Kidney (tissue), 14 donors: Measurements from ENCODE around the gene SACM1L. TPM values are rescaled to one million over a fixed set of nuclear protein-coding genes. Genes with fewer than 3 reads are reported as not detected.

ENCODE experiments used
- DNase-seq, 5 donors: peaks; one replicate each; pipeline ENCODE4 v3.0.0-alpha.2; 2013 to 2020
- FAIRE-seq: peaks from 2 replicates; lab custom pipeline; 2012; peaks lifted over from hg19 to GRCh38; lab: Jason Lieb, UNC
- H3K27ac ChIP-seq, 2 donors: one replicate each; pipeline ENCODE4 v1.7.0; 2013; ENCODE audit warnings: low read depth in 2 of 2, low read length in 2 of 2, inconsistent platforms in 1 of 2
- H3K27me3 ChIP-seq: one replicate; pipeline ENCODE4 v1.7.1; 2013; ENCODE audit warnings: low read length, inconsistent platforms; ENCODE audit not compliant: control insufficient read depth, insufficient read depth
- H3K36me3 ChIP-seq, 3 donors: one replicate each; pipeline versions ENCODE4 v1.7.0 to v1.7.1; 2013; ENCODE audit warnings: low read length in 3 of 3, control low read depth in 1 of 3, inconsistent platforms in 1 of 3; ENCODE audit not compliant: insufficient read depth in 3 of 3, control insufficient read depth in 2 of 3
- H3K4me1 ChIP-seq, 3 donors: one replicate each; pipeline versions ENCODE4 v1.7.0 to v1.7.1; 2013; ENCODE audit warnings: low read length in 3 of 3, inconsistent platforms in 1 of 3, low read depth in 1 of 3; ENCODE audit not compliant: control insufficient read depth in 2 of 3, insufficient read depth in 2 of 3
- H3K4me3 ChIP-seq, 3 donors: one replicate each; pipeline versions ENCODE4 v1.7.0 to v1.8.1; 2013; ENCODE audit warnings: low read length in 3 of 3, control low read depth in 1 of 3, inconsistent platforms in 1 of 3
- H3K9ac ChIP-seq, 3 donors: one replicate each; pipeline versions ENCODE4 v1.7.0 to v1.7.1; 2013; ENCODE audit warnings: low read length in 3 of 3, control low read depth in 1 of 3, inconsistent platforms in 1 of 3
- H3K9me3 ChIP-seq, 3 donors: one replicate each; pipeline versions ENCODE4 v1.7.0 to v1.7.1; 2013; ENCODE audit warnings: low read length in 3 of 3, control low read depth in 1 of 3, inconsistent platforms in 1 of 3; ENCODE audit not compliant: control insufficient read depth in 2 of 3, insufficient read depth in 1 of 3
- intact Hi-C: fragments of 100-400 bp; cut with DNase I; formaldehyde crosslinking; loops from one replicate; pipeline ENCODE4 v1.11.1; 2022
- polyA plus RNA-seq: library from polyadenylated mRNA; stranded (reverse); fragments of 350-450 nt; fragmentation: Illumina TruSeq; extraction: RNeasy Lipid Tissue Mini Kit (QIAGEN cat#74804); gene quantifications from one replicate; pipeline ENCODE4 v1.2.3, GENCODE V29; 2014; ENCODE audit warnings: low read depth, low replicate concordance; ENCODE audit not compliant: insufficient read depth
- total RNA-seq: library from RNA; stranded (reverse); fragmentation: NEBNext Ultra II Directional; extraction: Animal tissue kit (Norgen Biotek cat#: 25700); gene quantifications from one replicate; pipeline ENCODE4 v1.2.1, GENCODE V29; 2021
- TF ChIP-seq, protein P1 (sequence below): IDR thresholded peaks from 3 replicates; pipeline ENCODE4 v1.5.1; 2012; ENCODE audit warnings: mild to moderate bottlenecking, moderate library complexity, borderline replicate concordance; ENCODE audit not compliant: insufficient read depth; ENCODE audit errors: extremely low read depth
- donor health status: control.
- donor health status: control.
- donor health status: control.
- donor health status: control.
- donor health status: control.
- donor health status: DM: yes; HTN: yes; CAD: no.
- donor health status: Normal renal cell carcinoma (clear cell type).

SACM1L gene
- total and polyA plus RNA-seq, 2 donors from 2014 or later: 27.1 to 53.1 TPM

DNA sequence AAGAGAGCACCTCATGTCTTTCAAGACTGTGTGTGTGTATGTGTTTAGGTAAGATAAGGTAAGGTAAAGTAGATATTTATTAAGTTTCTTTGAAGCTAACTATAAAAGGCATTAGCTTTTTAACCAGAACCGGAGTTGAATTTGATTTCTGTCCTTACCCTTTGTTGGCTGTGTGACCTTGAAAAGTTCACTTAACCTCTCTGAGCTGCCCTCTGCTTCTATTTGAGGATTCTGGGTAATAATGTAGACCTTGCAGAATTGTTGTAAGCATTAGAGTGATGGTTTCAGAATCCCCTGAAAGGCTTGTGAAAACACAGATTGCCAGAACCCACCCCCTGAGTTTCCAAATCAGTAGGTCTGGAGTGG is 21.6 kb upstream of the SACM1L start:
- FAIRE-seq (no peak), DNase-seq (no peak)
- Histone ChIP-seq H3K9ac (no peak overlapping the region), H3K27me3 (no peaks in the 10 kb centered on the region), H3K27ac (no peak overlapping the region), H3K36me3 (peaks cover 0 to 5% (median 0%) of the 10 kb centered on the region in 3 donors), H3K4me1 (peaks cover 0 to 4% (median 0%) of the 10 kb centered on the region in 3 donors), H3K4me3 (no peak overlapping the region), H3K9me3 (no peaks in the 10 kb centered on the region)
- TF ChIP-seq, protein P1, sequence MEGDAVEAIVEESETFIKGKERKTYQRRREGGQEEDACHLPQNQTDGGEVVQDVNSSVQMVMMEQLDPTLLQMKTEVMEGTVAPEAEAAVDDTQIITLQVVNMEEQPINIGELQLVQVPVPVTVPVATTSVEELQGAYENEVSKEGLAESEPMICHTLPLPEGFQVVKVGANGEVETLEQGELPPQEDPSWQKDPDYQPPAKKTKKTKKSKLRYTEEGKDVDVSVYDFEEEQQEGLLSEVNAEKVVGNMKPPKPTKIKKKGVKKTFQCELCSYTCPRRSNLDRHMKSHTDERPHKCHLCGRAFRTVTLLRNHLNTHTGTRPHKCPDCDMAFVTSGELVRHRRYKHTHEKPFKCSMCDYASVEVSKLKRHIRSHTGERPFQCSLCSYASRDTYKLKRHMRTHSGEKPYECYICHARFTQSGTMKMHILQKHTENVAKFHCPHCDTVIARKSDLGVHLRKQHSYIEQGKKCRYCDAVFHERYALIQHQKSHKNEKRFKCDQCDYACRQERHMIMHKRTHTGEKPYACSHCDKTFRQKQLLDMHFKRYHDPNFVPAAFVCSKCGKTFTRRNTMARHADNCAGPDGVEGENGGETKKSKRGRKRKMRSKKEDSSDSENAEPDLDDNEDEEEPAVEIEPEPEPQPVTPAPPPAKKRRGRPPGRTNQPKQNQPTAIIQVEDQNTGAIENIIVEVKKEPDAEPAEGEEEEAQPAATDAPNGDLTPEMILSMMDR: no peak
- intact Hi-C loops: no loop called here

DNA sequence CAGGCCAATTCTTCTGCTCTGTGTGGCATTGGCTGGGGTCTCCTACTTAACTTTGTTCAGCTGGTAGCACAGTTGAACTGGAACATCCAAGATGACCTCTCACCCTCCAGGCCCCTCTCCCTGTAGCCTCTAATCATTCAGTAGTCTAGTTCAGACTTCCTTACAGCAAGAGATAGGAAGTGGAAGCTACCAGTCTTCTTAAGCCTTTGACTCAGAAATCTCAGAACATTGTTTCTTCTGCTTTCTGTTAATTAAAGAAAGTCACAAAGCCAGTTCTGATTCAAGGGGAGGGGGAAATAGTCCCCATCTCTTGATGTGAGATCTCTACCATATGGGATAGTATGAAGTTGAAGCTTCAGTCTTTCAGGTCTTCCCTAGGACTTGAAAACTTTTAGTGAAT is 18.8 kb upstream of the SACM1L start:
- no peak overlapping the region for H3K27ac ChIP-seq
- TF ChIP-seq, protein P1: no peak

DNA sequence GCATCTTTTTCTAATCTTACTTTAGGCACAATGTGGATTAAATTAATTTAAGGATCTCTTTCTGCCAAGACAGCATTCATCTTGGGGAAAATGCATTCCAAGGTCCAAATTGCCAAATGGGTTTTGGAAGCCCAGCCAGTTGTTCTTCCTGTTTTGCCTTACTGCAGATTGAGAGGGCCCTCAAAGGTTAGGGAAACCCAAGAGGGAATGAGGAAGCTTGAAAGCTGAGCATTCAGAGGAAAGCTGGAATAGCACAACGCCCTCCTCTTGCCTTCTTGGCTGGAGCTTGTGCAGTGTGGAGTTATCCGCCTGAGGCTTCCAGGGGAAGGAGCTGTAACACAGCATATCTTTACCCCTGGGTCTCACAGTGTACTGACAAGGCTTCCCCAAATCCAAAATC is 18.2 kb upstream of the SACM1L start:
- TF ChIP-seq, protein P1: no peak
- FAIRE-seq (no peak), DNase-seq (peak in 1 of 5 donors; percentile 79)
- Histone ChIP-seq H3K4me1 (peaks cover 0 to 2% (median 0%) of the 10 kb centered on the region in 3 donors), H3K27me3 (no peaks in the 10 kb centered on the region), H3K36me3 (peaks cover 0 to 16% (median 0%) of the 10 kb centered on the region in 3 donors), H3K4me3 (no peak overlapping the region), H3K27ac (no peak overlapping the region), H3K9me3 (no peaks in the 10 kb centered on the region), H3K9ac (no peak overlapping the region)
- intact Hi-C loops: no loop called here

More for the DNA sequence above, 18.8 kb upstream of the SACM1L start:
- peaks cover 0 to 2% (median 0%) of the 10 kb centered on the region in 3 donors for H3K4me1 ChIP-seq
- no peaks in the 10 kb centered on the region for H3K9me3 ChIP-seq
- H3K4me3 ChIP-seq: no peak overlapping the region
- no peak for DNase-seq
- H3K9ac ChIP-seq: no peak overlapping the region
- H3K27me3 ChIP-seq: no peaks in the 10 kb centered on the region
- intact Hi-C loops: no loop called here
- peaks cover 0 to 16% (median 0%) of the 10 kb centered on the region in 3 donors for H3K36me3 ChIP-seq
- no peak for FAIRE-seq

DNA sequence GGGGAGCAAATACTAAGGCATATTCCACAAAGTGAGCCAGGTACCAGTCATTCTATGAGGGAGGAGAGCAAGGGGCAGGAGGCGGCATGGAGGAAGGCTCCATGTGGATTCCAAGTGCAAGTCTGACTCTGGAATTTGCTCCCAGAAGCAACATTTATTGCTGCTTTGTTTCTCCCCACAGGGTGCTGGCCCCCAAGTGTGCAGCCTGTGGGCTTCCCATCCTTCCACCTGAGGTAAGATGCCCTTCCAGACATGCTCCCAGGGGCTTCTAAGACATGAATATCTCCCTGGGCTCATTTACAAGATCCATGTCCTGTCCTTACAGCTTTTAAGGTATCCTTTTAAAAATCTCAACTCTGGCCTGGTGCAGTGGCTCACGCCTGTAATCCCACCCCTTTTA is 15.9 kb upstream of the SACM1L start:
- no peak overlapping the region for H3K4me3 ChIP-seq
- FAIRE-seq (no peak), DNase-seq (no peak)
- intact Hi-C loops: no loop called here
- peaks cover 0 to 8% (median 5%) of the 10 kb centered on the region in 3 donors for H3K4me1 ChIP-seq
- no peak overlapping the region for H3K27ac ChIP-seq
- TF ChIP-seq, protein P1: no peak
- no peaks in the 10 kb centered on the region for H3K27me3 ChIP-seq
- no peak overlapping the region for H3K9ac ChIP-seq
- H3K36me3 ChIP-seq: peaks cover 0 to 16% (median 0%) of the 10 kb centered on the region in 3 donors
- H3K9me3 ChIP-seq: no peaks in the 10 kb centered on the region
